Measurements from ENCODE around the gene MAP4K4. TPM values are rescaled to one million over a fixed set of nuclear protein-coding genes. Genes with fewer than 3 reads are reported as not detected.

MAP4K4 gene
- total RNA-seq, 2 donors from 2014 or later, result 47.5 to 50.4 TPM

DNA sequence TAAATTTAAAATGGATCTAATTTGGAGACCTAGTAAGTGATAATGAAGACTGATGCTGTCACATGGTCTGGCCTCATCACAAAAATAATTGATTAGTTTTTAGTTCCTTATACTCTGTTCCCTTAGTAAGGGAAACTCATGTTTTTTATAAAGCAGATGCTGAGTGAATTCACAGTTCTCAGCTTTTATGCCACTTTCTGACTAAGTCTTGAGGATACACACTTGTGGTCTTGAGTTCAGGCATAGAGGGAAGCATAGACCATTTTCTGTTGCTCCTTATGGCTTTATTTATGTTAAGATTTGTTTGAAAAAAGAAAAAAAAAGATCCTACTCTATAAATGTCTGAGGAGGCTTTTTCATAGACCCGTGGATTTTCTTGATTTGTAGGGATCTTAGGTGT is 91.1 kb downstream of the MAP4K4 start:
- Histone ChIP-seq H3K4me1 (peaks cover 0 to 38% of the 10 kb centered on the region in 2 donors), H3K4me3 (no peak overlapping the region), H3K27ac (no peak overlapping the region), H3K27me3 (no peaks in the 10 kb centered on the region), H3K9me3 (no peaks in the 10 kb centered on the region), H3K36me3 (no peaks in the 10 kb centered on the region)
- TF ChIP-seq, protein P1, sequence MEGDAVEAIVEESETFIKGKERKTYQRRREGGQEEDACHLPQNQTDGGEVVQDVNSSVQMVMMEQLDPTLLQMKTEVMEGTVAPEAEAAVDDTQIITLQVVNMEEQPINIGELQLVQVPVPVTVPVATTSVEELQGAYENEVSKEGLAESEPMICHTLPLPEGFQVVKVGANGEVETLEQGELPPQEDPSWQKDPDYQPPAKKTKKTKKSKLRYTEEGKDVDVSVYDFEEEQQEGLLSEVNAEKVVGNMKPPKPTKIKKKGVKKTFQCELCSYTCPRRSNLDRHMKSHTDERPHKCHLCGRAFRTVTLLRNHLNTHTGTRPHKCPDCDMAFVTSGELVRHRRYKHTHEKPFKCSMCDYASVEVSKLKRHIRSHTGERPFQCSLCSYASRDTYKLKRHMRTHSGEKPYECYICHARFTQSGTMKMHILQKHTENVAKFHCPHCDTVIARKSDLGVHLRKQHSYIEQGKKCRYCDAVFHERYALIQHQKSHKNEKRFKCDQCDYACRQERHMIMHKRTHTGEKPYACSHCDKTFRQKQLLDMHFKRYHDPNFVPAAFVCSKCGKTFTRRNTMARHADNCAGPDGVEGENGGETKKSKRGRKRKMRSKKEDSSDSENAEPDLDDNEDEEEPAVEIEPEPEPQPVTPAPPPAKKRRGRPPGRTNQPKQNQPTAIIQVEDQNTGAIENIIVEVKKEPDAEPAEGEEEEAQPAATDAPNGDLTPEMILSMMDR (IDR thresholded peaks at IDR 0.05), result no peak
- DNase-seq (ENCODE audit: low spot score), result no peak

DNA sequence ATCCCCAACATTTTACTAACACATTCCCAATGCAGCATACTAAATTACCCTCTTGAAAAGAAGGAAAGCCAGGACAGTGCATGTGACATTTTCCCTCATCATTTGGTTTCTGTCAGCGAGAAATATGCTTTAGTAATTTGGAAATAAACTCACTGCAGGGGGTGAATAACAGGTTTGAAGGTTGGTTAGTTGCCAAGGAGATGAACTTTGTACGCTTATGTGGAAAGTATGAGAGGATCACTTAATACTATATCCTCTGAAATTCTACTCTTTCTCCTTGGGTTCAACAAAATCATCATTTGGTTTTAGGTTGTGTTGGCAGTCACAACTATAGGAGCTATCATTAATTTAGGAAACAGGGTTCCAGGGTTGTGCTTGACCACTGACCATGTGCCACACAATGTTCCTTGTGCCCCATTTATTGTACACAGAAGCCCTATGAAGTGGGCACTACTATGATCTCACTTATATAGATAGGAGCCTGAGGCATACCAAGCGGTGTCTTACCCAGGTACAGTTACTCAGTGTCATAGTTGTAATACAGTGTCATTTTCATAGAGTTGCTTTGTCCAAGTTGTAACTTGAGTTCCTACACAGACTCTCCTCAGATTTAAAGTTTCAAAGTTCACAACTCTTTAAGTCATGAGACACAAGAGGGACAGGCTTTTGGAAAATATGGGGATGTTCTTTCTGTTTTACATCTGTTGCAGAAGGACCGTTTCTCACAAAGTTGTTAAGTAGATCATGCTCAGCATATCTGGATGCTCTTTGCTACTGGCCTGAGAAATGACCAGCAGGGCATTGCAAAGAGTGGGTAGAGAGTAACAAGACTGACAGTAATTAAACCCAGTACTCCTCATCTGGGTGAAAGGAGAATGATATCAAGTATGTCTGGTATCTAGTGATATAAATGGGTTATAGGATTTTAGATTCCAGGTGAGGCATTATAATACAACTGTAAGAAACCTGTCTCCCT is 91.8 kb downstream of the MAP4K4 start:
- Histone ChIP-seq H3K27me3 (no peaks in the 10 kb centered on the region), H3K9me3 (no peaks in the 10 kb centered on the region), H3K27ac (no peak overlapping the region), H3K4me1 (peaks cover 0 to 46% of the 10 kb centered on the region in 2 donors), H3K36me3 (no peaks in the 10 kb centered on the region), H3K4me3 (no peak overlapping the region)
- TF ChIP-seq, protein P1 (IDR thresholded peaks at IDR 0.05), result no peak
- DNase-seq (ENCODE audit: low spot score), result no peak

DNA sequence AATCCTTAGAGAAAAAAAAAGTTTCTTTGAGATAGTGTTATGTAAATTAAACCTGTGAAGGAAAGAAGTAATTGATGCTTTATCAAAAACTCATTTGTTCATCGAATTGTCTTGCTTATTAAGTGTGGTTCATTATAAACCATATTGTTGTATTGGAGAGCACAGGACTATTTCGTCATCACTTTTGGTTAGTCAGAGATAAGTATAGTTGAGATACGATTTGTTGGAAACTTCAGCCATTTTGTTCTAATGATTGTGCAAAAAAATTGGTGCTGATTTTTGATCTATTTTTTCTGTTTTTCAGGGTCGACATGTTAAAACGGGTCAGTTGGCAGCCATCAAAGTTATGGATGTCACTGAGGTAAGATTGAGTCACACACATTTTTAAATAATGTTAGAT is 92.9 kb downstream of the MAP4K4 start:
- Histone ChIP-seq H3K9me3 (no peaks in the 10 kb centered on the region), H3K27ac (peak overlapping the region; percentile 46 to 58), H3K27me3 (no peaks in the 10 kb centered on the region), H3K4me3 (no peak overlapping the region), H3K36me3 (no peaks in the 10 kb centered on the region), H3K4me1 (peaks cover 0 to 56% of the 10 kb centered on the region in 2 donors)
- TF ChIP-seq, protein P1 (IDR thresholded peaks at IDR 0.05), result no peak
- no peak for DNase-seq (ENCODE audit: low spot score)

DNA sequence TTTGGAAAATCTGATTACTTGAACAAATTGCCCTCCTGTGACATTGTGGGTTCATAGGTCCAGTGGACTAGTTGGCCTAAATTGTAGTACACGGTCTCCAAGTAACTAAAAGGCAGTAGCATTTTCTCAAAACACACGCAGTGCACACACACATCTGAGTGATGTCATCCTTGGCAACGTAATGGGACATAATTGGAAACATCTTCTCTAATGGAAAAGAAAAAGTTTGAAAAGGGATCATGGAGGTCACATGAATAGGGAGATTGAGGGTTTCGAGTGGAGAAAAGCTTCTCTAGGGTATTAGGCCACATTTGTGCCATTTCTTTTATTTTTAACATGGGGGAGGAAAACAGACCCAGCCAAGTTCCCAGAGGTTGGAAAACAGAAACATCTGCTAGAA is 93.3 kb downstream of the MAP4K4 start:
- TF ChIP-seq, protein P1 (IDR thresholded peaks at IDR 0.05), result no peak
- Histone ChIP-seq H3K27me3 (no peaks in the 10 kb centered on the region), H3K36me3 (no peaks in the 10 kb centered on the region), H3K27ac (peak overlapping the region; percentile 46 to 58), H3K4me3 (no peak overlapping the region), H3K9me3 (no peaks in the 10 kb centered on the region), H3K4me1 (peaks cover 0 to 57% of the 10 kb centered on the region in 2 donors)
- no peak for DNase-seq (ENCODE audit: low spot score)

DNA sequence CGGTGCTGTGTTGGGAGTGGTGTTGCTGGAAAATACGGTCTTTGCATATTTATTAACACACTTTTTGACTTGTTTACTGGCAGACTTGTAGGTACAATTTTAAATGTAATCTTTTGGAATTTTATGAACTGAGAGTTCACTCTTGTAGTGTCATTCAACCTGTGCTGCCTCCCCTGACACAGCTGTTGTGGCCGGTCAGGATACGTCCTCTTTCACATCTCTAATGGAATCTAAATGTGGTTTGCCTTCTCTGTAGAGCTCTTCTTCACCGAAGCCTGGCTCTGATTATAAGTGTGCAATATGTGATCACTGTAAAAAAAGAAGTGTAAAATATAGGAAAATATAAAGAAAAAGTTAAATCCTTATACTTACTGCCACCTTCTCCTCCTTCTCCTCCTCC is 94.7 kb downstream of the MAP4K4 start:
- DNase-seq (ENCODE audit: low spot score), result no peak
- H3K27ac ChIP-seq, result peak overlapping the region in 1 of 2 donors; percentile 46
- no peaks in the 10 kb centered on the region for H3K27me3 ChIP-seq
- H3K4me1 ChIP-seq, result peaks cover 0 to 55% of the 10 kb centered on the region in 2 donors
- TF ChIP-seq, protein P1 (IDR thresholded peaks at IDR 0.05), result no peak
- no peaks in the 10 kb centered on the region for H3K36me3 ChIP-seq
- H3K4me3 ChIP-seq, result no peak overlapping the region
- no peaks in the 10 kb centered on the region for H3K9me3 ChIP-seq

Measured in right atrium auricular region (tissue), 2 donors.